HepG2 (cell line): Measurements from ENCODE around the gene RGS6.

Experiments
- EHMT2 ChIP-seq: fragments of 200-600 bp; sonication (generic); IDR thresholded peaks from 2 replicates; pipeline ENCODE4 v1.7.0; 2017; ENCODE audit warnings: antibody characterized with exemption, low read depth, low read length, borderline replicate concordance
- EP300 ChIP-seq, 3 experiments: sonication (generic) in 1 of 3; formaldehyde crosslinking in 1 of 3; IDR thresholded peaks; 2 replicates each; pipeline versions ENCODE4 v1.5.1 to v1.6.1; 2011 to 2020; ENCODE audit warnings: low read depth in 2 of 3, low read length in 2 of 3, borderline replicate concordance in 1 of 3, improper control_type of control experiment in 1 of 3, mild to moderate bottlenecking in 1 of 3, missing genetic modification reagents in 1 of 3, moderate library complexity in 1 of 3
- HCFC1 ChIP-seq: fragments of 150-350 bp; IDR thresholded peaks from 2 replicates; pipeline ENCODE4 v1.6.1; 2014; ENCODE audit warnings: low read depth, low read length
- HIC2 ChIP-seq: sonication (generic); formaldehyde crosslinking; IDR thresholded peaks from 2 replicates; pipeline ENCODE4 v1.9.0; 2022; ENCODE audit warnings: low read depth, missing genetic modification reagents
- PLSCR1 ChIP-seq: sonication (generic); formaldehyde crosslinking; IDR thresholded peaks from 2 replicates; pipeline ENCODE4 v1.5.0; 2020; ENCODE audit warnings: missing genetic modification reagents, mild to moderate bottlenecking, borderline replicate concordance
- RBAK ChIP-seq: sonication (generic); formaldehyde crosslinking; IDR thresholded peaks from 2 replicates; pipeline ENCODE4 v1.5.1; 2020; ENCODE audit warnings: mild to moderate bottlenecking, missing genetic modification reagents
- SIN3A ChIP-seq: IDR thresholded peaks from 2 replicates; pipeline ENCODE4 v1.6.1; 2011; ENCODE audit warnings: low read depth, mild to moderate bottlenecking, control low read depth, low read length, borderline replicate concordance
- SOX13 ChIP-seq, 3 experiments: fragments of 450-650 bp in 1 of 3; sonication (generic) in 1 of 3; formaldehyde crosslinking in 1 of 3; IDR thresholded peaks in 2 of 3; conservative IDR thresholded peaks in 1 of 3; 2 replicates each; pipeline versions ENCODE4 v1.5.0 to v1.6.1; 2016 to 2020; ENCODE audit warnings: antibody characterized with exemption in 1 of 3, mild to moderate bottlenecking in 1 of 3, missing compliant biosample characterization in 1 of 3, missing genetic modification reagents in 1 of 3, moderate library complexity in 1 of 3

- TF ChIP-seq HIC2 (CRISPR knock-in tag): no peak
- TF ChIP-seq EHMT2: no peak
- TF ChIP-seq HCFC1: no peak
- TF ChIP-seq EP300 (IDR thresholded peaks at IDR 0.05; ENCODE audit: low read depth in 2 of 2, low read length in 2 of 2): no peak
- TF ChIP-seq EP300 (CRISPR knock-in tag; IDR thresholded peaks at IDR 0.05; ENCODE audit: borderline replicate concordance): no peak
- no peak for TF ChIP-seq SIN3A
- no peak for TF ChIP-seq RBAK
- no peak for TF ChIP-seq PLSCR1 (CRISPR knock-in tag)
- TF ChIP-seq SOX13 (IDR thresholded peaks at IDR 0.05): no peak
- no peak for TF ChIP-seq SOX13 (CRISPR knock-in tag; conservative IDR thresholded peaks at IDR 0.05 in 1 of 2, IDR thresholded peaks at IDR 0.05 in 1 of 2)
Observed at GRCh38 chr14:72565917-72566316, 633.7 kb downstream of the RGS6 start.
